ENCODE data around the gene ANKRD18B.
"Not testable (repeated sequence)": the region's sequence is repeated elsewhere in the genome, so short reads cannot be mapped to it uniquely, and the experiment has no call there.

Gene ANKRD18B

DNA sequence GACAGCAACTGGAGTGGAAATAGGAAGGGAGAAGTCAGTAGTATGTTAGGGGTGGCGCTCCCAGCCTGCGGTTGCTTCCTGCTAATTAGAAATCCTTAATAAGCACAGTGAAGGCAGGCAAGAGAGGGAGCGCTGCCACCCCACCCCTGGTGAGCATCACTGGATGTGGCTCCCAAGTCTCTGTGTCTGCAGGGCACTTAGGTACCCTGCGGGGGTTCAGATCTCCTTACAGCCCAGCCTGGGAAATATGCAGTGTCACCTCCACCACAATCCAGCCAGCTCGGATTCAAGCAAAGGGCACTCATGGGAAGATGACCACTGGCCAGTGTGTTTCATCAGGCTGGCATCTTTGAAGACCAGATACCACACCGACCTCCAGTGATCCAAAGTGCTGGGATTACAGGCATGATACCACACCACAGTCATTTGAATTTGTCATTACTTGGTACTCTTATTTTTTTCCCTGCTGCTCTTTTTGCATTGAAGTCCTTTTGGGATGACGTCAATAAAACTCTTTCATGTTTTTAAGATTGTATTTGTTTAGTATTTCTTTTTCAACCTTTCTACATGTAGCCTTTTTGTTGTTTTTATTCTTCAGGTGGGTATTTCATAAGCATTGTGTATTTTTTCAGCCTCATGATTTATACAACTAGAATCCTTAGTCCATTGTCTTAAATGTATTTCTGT lies 90.1 kb downstream of the ANKRD18B start:
- DNase-seq: no peak

DNA sequence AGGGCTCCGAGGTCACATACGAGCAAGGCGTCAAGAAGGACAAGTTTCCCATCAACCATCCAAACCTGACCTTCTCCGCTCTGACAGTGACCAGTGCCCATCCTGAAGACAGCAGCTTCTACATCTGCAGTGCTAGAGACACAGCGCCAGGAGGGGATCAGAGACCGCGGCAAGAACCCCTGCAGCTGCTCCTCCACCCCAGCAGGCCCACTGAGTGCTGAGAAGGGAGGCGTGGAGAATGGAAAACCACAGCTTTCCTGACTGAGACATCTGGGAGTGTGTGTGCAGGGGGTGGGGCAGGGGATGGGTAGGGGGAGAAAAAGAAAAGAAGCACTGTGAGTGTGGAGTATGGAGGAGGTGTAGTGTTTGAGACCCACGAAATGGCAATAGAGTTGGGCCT lies 94.3 kb downstream of the ANKRD18B start:
- not testable (repeated sequence) for DNase-seq

DNA sequence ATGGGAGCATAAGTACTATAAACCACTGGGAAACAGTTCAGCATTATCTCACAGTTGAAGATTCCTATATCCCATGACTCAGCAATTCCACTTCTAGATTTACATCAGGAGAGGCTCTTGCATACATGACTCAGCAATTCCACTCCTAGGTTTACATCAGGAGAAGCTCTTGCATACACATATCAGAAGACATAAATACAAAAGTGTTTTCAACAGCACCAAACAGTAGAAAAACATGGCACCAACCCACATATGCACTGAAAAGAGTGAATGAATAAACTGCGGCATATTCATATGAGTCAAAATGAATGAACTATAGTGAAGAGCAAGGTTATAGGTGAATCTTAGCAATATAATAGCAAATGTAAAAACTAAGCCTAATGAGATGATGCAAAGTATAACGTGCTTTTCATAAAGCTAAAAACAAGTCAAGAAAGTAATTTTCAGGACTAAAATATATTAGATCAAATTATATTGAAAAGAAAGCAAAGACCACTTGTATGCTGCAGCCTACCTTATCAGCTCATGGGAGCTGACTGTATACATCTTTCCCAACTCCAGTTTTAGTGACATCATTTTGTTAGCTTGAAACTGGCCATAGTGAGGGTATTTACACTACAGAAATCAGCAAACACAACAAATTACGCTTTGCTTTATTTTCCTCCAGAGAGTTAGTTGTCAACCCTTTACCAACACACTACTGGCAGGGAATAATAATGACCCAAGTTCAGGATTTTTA lies 95.8 kb downstream of the ANKRD18B start:
- DNase-seq: no peak

DNA sequence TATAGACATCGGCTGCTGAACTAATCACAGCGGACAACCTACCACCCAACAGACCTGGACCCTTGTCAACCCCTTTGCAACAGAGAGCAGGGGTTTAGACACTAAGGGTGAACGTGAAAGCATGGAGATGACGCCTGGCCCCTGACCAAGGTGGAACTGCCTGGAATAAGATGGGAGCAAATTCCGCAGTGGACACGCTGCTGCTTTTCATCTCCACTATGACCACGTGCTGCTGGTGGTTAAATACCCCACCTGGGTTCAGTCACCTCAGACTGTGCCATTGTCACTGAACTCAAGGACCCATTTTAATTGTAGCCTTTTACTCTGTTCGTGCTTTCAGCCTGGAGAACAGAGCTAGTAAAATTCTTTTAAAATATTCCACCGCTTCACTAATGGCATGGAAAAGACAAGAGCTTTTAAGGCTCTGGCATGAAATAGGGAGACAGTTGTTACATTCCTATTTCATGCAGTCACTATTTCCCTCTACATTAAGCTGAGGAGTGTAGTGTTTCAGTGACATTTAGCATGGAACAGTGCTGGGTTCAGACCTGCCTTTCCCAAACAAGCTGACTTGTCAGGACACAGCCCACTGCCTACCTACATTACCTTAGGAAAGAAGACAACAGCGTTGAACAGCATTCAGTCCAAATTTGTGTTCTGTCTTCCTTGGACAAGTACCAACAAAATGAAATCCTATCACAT lies 96.8 kb downstream of the ANKRD18B start:
- DNase-seq: no peak
